G401.6 (cell line): ENCODE data around the gene MMP17.
"Not testable (repeated sequence)": the region's sequence is repeated elsewhere in the genome, so short reads cannot be mapped to it uniquely, and the experiment has no call there.

Experiments used
- FAIRE-seq: peaks from 2 replicates; lab custom pipeline; 2012; peaks lifted over from hg19 to GRCh38; lab: Jason Lieb, UNC

The MMP17 gene

GRCh38 chr12:131800594-131801135 is 27.5 kb upstream of the MMP17 start:
- no peak for FAIRE-seq

GRCh38 chr12:131801254-131801866 is 26.8 kb upstream of the MMP17 start:
- FAIRE-seq = no peak

GRCh38 chr12:131803961-131804521 is 24.2 kb upstream of the MMP17 start:
- FAIRE-seq = no peak

- no peak for FAIRE-seq
These were observed 22.8 kb upstream of the MMP17 start for GRCh38 chr12:131805421-131805820.

- no peak for FAIRE-seq
These were observed 21.5 kb upstream of the MMP17 start for GRCh38 chr12:131806674-131807073.

GRCh38 chr12:131808744-131809371 is 19.3 kb upstream of the MMP17 start:
- no peak for FAIRE-seq

- not testable (repeated sequence) for FAIRE-seq
These were observed 18.5 kb upstream of the MMP17 start for GRCh38 chr12:131809476-131810254.

- no peak for FAIRE-seq
These were observed 17.5 kb upstream of the MMP17 start for GRCh38 chr12:131810726-131811125.

- FAIRE-seq = no peak
These were observed 13.1 kb upstream of the MMP17 start for GRCh38 chr12:131815131-131815530.

- FAIRE-seq = no peak
These were observed 11.7 kb upstream of the MMP17 start for GRCh38 chr12:131816495-131816894.

GRCh38 chr12:131817241-131817640 is 11.0 kb upstream of the MMP17 start:
- no peak for FAIRE-seq

GRCh38 chr12:131818821-131819585 is 9.2 kb upstream of the MMP17 start:
- no peak for FAIRE-seq

GRCh38 chr12:131824450-131824849 is 3.7 kb upstream of the MMP17 start:
- no peak for FAIRE-seq

- FAIRE-seq = no peak
These were observed 2.9 kb upstream of the MMP17 start for GRCh38 chr12:131825146-131825892.

- FAIRE-seq = no peak
These were observed 1.9 kb upstream of the MMP17 start for GRCh38 chr12:131826097-131826928.

- FAIRE-seq = no peak
These were observed 620 bp downstream of the MMP17 start for GRCh38 chr12:131828671-131829355.

GRCh38 chr12:131829356-131829747 is 1.2 kb downstream of the MMP17 start:
- no peak for FAIRE-seq

- FAIRE-seq = no peak
These were observed 1.7 kb downstream of the MMP17 start for GRCh38 chr12:131829791-131830334.

- no peak for FAIRE-seq
These were observed 2.2 kb downstream of the MMP17 start for GRCh38 chr12:131830335-131830913.
